ENCODE results near the gene CAPZB.

GRCh38 chr1:19410393-19410792 is 74.9 kb downstream of the CAPZB start:
- no peak for TF ChIP-seq GATA2 (IDR thresholded peaks at IDR 0.05; ENCODE audit: low read depth, low read length)
- TF ChIP-seq GATA3 (IDR thresholded peaks at IDR 0.05; ENCODE audit: low read depth, low read length), result no peak
